LoVo (cell line): ENCODE results near the gene MLST8.
"Not testable (repeated sequence)": the region's sequence is repeated elsewhere in the genome, so short reads cannot be mapped to it uniquely, and the experiment has no call there.

Experiments
- DNase-seq: peaks from one replicate; pipeline ENCODE4 v3.0.0-alpha.2; 2016; ENCODE audit warnings: low spot score

MLST8 gene

DNA sequence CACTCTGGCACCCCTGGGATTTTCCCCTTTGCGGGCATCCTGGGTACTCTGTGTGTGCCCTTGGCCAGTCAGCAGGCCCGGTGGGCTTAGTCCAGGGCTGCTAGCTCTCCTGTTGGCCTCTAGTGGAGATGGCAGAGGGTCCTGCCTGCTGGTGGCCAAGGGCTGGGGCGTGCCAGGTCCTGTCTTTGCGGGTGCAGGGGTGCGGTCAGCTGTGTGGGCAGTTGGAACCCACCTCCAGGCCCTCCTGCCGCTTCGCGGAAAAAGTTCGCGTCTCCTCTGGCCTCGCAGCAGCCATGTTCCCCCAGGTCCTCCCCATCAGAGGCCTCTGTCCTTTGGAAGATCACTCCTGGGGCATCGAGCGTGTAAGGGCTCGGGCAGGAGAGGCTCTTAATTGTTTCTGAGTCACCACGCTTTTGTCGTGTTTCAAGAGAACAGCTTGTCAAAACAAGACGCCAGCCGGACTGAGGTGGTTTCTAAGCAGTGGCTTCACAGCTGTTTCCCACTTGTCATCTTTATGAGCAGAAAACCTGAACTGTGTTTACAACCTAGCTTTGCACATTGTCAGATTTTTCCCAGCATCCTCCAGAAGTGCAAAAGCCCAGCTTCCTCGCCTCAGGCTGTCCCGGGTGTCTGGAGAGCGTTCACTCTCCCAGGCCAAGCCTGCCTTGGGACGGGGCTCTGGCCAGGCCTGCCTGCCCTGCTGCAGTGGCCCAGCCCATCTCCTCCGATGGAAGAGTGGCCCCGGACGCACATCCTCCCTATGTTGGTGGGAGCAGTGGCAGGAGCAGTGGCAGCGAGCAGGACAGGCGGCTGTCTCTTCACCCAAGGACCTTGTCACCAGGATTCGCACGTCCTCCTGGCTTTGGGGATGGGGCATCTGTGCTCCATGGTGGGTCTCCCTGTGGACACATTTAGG lies 26.0 kb downstream of the MLST8 start:
- no peak for DNase-seq

DNA sequence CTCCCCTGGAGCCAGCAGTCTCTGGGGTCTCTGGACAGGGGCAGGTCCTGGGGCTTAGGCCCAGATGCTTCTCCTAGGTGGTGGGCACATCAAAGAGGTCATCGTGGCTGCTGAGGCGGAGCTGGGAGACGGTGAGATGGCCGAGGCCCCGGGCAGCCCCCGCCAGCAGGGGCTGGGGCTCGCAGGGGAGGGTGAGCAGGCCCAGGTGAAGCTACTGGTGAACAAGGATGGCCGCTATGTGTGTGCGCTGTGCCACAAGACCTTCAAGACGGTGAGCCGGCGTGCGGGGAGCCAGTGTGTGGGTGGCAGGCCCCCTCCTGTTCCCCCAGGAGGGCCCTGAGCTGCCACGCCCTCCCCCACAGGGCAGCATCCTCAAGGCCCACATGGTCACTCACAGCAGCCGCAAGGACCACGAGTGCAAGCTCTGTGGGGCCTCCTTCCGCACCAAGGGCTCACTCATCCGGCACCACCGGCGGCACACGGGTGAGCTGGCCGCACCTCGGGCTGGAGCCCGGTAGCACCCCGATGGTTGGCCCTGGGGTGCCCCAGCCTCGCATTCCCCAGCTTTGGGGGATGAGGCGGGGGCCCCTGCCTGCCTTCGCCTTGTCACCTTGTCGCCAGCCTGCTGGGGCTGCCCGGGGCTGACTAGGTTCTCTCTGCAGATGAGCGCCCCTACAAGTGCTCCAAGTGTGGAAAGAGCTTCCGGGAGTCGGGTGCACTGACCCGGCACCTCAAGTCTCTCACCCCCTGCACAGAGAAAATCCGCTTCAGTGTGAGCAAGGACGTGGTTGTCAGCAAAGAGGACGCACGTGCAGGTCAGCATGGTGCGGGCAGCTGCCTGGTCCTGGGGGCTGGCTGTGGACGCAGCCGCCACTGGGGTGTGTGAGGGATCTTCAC lies 27.1 kb downstream of the MLST8 start:
- no peak for DNase-seq

DNA sequence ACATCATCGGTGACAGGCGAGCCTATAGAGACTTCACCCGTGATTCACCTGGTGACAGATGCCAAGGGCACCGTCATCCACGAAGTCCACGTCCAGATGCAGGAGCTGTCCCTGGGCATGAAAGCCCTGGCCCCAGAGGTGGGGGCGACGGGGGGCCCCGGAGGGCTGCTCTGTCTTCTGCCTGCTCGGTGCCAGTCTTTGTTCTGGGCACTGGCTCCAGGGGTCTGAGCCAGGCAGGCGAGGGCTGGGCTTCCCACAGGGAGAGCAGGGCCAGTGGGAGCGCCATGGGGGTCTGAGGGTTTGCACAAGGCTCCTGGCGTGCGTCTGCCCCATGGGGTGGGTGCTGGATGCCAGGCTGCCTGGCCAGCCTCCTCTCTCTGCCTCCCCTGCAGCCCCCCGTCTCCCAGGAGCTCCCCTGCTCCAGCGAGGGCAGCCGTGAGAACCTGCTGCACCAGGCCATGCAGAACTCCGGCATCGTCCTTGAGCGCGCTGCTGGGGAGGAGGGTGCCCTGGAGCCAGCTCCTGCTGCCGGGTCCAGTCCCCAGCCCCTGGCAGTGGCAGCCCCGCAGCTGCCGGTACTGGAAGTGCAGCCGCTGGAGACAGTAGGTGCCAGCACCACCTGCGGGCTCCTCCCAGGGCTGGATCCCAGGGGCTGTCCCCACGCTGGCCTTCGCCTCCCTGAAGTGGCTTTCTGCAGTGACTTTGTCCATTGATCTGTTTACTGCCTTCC lies 28.0 kb downstream of the MLST8 start:
- no peak for DNase-seq

DNA sequence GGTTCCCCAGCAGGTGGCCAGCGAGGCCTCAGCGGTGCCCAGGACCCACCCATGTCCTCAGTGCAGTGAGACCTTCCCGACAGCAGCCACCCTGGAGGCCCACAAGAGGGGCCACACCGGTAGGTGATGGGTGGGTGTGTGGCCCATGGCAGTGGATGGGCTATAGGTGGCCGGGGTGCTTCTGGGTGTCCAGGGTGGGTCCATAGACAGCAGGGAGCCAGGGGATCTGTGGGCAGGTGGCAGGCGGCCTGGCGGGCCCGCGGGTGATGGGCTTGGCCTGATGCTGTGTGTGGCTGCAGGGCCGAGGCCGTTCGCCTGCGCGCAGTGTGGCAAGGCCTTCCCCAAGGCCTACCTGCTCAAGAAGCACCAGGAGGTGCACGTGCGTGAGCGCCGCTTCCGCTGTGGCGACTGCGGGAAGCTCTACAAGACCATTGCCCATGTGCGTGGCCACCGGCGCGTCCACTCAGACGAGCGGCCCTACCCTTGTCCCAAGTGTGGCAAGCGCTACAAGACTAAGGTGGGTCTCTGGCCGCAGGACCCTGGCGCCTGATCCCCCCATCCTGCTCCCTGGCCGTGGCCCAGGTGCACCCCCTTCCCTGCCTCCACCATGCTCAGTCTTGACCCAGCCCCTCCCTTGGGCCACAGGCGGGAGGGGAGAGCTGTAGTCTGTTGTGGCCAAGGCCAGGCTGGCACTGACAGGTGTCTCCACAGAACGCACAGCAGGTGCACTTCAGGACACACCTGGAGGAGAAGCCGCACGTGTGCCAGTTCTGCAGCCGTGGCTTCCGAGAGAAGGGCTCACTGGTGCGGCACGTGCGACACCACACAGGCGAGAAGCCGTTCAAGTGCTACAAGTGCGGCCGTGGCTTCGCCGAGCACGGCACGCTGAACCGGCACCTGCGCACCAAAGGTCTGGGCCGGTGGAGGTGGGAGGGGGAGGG lies 28.9 kb downstream of the MLST8 start:
- no peak for DNase-seq

DNA sequence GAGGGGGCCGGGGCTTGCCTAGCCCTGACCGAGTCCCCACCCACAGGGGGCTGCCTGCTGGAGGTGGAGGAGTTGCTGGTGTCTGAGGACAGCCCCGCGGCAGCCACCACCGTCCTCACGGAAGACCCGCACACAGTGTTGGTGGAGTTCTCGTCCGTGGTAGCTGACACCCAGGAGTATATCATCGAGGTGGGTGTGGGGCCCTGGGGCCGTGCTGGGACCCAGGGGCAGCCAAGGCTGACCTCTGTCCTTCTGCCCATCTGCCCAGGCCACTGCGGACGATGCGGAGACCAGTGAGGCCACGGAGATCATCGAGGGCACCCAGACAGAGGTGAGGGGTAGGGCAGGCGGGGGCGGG lies 29.5 kb downstream of the MLST8 start:
- no peak for DNase-seq

DNA sequence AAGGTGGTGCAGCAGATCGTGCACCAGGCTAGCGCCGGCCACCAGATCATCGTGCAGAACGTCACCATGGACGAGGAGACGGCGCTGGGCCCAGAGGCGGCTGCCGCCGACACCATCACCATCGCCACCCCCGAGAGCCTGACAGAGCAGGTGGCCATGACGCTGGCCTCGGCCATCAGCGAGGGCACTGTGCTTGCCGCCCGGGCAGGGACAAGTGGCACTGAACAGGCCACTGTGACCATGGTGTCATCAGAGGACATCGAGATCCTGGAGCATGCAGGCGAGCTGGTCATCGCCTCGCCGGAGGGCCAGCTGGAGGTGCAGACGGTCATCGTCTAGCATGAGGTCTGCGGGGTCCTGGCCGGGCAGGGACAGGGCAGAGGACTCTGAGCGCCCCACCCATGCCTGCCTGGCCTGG lies 30.0 kb downstream of the MLST8 start:
- no peak for DNase-seq

DNA sequence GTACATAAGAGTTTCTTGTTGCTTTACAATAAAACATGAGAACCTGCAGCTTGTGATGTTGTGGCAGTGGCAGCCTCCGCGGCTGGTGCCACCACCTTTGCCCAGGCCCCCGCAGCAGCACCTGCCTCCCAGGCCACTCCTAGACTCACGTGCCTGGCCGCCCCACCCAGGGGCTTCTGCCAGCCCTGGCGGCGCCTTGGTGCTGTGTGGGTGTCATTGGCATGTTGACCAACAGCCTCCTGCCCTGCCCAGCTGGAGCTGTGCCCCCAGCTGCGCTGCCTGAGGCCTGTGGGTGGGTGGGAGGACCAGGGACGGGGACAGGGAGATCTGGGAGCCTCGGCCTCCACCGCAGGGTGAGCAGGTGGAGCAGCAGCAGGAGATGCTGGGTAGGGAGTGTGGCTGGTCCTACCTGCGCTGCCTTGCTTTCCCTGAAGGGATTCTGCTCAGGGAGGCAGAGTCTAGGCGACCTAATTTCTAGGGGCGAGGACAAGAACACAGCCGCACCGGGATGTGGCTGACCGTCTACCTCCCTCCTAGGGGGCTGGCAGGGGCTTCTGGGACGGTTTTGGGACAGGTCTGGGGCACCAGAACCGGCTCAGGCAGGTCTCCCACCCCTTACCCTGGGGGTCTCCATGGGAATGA lies 30.6 kb downstream of the MLST8 start:
- DNase-seq: no peak

DNA sequence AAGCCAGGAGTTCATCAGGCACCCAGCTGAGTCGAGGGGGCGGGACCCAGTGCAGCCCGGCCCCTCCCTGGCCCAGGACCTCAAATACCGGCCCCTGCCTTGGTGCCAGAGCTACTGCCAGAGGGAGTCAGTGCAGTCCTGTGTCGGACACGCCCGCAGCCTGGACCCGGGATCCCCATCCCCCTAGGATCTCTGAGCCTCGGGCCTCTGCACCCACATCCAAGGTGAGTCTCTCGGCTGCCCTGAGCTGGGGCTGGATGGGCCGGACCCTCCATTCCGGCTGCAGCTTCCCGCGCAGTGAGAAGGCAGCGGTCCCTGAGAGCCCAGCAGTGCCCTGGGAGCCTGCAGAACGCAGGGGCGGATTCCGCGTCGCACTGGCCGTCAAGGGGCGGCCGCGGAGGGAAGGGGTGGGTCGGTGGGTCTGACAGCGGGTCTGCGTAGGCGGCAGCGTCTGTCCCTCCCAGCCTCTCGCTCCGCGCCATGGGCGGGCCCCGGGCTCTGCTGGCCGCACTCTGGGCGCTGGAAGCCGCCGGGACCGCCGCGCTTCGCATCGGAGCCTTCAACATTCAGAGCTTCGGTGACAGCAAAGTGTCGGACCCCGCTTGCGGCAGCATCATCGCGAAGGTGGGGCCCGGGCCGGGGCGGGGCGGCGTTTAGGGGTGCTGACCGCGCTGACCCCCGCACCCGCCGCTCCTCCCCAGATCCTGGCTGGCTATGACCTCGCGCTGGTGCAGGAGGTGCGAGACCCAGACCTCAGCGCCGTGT lies 31.3 kb downstream of the MLST8 start, which contains the start of gene DNASE1L2:
Gene DNASE1L2, plus strand, starts transcription at position 108 of the 765 bp plus-strand sequence. Its CDS starts 373 bp downstream, at position 481.
- no peak for DNase-seq

DNA sequence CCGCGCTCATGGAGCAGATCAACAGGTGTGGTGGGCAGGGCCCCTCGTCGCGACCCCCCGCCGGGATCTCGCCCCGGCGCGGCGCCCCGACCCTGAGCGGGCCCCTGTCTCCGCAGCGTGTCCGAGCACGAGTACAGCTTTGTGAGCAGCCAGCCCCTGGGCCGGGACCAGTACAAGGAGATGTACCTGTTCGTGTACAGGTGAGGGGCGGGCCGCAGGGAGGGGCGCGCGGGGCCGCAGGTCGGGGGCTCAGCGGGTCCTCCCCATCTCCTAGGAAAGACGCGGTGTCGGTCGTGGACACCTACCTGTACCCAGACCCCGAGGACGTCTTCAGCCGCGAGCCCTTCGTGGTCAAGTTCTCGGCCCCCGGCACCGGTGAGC lies 31.8 kb downstream of the MLST8 start:
- no peak for DNase-seq

DNA sequence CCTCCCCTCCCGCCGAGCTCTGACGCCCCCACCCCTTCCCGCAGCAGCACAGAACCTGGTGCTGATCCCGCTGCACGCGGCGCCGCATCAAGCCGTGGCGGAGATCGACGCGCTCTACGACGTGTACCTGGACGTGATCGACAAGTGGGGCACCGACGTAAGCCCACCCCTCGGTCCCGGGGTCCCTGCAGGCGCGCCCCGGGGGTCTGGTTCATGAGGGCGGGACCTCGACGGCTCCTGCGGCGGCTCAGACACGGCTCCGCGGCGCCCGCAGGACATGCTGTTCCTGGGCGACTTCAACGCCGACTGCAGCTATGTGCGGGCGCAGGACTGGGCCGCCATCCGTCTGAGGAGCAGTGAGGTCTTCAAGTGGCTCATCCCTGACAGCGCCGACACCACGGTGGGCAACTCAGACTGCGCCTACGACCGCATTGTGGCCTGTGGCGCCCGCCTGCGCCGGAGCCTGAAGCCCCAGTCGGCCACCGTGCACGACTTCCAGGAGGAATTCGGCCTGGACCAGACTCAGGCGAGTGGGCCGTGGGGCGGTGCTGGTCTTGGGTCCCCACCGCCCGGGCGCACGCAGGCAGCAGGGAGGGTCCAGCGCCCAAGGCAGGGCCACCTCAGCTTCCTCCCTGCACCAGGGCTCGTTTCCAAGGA lies 32.4 kb downstream of the MLST8 start:
- DNase-seq: no peak

DNA sequence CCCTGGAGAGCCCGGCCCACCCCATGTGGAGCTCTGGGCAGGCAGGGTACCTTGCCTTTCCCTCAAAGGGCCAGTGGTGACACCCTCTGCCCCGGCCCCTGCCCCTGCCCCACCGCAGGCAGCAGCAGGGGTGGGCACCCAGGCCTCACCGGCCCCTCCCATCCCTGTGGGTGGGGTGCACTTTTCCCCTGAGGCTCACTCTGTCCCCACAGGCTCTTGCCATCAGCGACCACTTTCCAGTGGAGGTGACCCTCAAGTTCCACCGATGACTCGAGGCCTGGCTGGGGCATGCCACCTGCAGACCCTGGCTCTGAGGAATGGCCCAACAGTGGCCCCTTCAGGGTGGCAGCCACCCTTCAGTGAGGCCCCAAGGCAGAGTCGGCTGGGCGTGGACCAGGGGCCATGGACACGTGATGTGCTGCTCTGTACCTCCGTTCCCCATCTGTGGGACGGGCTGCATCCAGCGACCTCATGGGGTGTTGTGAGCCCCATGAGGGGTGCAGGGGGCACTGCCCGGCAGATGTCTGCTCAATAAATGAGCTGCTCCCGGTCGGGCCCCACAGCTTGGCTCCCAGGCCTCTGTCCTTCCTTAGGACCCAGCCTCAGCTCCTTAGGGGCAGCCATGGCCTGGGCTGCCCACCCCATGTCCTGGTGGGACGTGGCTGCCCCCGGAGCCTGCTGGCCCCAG lies 33.0 kb downstream of the MLST8 start:
- no peak for DNase-seq

DNA sequence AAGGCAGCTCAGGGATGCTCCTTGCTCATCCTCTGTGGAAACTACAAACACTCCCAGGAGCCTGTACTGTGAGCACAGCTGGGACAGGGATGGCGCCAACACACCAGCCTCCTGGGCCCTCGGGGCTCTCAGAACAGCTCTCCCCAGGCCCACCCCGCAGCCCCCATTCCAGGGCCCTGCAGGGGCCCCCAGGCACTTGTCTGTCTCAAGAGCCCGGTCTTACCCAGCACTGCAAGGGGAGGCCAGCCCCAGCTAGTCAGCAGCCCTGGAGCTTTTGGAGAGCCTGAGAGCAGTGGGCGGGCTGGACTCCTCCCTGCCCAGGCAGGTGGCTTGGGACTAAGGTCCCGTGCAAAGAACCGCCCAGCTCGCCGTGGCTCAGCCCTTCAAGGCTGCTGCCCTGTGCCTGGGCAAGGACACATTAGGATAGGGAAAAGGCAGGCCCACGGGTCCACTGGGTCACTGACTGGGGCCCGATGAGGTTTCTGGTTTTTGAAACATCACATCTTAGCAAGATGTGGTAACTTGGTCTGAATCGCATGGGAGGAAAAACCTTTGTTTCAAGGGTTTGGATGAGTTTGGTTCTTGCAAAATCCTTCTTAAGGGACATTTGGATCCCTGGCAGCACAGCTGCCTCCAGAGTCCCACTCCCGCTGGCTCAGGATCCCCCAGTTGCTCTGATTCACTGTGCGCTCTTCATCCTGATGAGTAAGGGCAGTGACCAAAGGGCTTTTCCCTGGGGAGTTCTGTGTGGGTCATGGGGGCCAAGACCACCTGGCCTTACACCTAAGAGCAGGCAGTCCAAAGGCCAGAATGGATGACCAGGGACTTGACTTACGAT lies 33.8 kb downstream of the MLST8 start:
- DNase-seq: no peak

DNA sequence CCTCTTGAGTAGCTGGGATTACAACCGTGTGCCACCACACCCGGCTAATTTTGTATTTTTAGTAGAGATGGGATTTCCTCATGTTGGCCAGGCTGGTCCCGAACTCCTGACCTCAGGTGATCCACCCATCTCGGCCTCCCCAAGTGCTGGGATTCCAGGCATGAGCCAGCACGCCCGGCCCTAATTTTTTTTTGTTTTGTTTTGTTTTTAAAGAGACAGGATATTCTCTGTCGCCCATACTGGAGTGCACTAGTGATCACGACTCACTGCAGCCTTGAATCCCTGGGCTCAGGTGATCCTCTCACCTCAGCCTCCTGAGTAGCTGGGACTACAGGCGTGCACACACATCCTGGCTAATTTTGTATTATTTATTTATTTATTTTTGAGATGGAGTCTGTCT lies 35.1 kb downstream of the MLST8 start:
- not testable (repeated sequence) for DNase-seq

DNA sequence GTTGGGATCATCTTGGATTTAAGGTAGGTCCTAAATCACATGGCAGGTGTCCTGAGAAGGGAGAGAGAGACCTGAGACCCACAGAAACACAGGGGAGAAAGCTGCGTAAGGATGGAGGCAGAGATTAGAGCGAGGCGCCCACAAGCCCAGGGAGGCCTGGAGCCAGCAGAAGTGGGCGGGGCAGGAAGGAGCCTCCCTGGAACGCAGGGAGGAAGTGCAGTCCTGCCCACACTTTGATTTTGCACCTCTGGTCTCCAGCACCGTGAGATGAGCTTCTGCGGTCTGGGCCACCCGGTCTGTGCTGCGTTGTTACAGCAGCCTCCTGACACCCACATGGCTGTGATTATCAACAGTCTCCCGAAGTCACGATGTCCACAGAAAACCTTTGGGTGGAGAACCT lies 37.3 kb downstream of the MLST8 start:
- DNase-seq: no peak

DNA sequence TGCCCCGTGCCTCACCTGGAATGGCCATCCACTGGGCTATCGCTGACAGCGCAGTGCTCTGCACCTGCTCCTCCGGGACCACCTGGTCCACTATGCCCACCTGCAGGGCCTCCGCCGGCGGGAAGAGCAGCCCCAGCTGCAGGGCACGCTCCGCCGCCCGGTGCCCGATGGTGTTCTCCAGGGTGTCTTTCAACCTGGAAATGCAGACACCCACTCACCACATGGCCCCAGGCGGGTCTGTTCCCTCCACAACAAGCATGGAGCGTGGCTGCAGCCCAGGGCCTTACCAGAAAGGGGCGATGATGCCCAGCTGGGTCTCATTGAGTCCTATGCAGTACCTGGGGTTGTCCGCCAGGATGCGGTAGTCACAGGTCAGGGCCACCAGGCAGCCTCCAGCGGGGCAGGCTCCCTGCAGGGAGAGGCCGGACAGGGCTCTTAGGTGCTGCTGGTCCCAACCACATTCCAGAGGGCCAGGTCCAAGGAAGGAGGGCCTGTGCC lies 37.8 kb downstream of the MLST8 start:
- DNase-seq: no peak

DNA sequence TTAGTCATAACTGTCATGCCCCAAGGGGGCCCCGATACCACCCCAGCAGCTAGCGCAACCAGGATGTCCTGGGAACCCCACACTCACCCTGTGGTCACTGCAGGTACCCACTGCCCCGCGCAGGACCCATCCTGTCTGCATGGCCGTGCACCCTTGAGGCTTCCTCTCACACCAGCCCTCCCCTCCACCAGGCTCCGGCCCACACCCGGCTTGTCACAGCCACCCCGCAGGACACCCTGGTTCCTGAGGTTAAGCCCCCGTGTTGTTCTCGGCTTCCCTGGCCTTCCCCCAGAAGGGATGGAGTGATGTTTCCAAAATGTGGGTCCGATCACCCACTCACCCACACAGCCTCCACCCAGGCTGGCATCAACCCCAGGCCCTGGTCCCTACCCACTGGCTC lies 38.5 kb downstream of the MLST8 start:
- DNase-seq: no peak

DNA sequence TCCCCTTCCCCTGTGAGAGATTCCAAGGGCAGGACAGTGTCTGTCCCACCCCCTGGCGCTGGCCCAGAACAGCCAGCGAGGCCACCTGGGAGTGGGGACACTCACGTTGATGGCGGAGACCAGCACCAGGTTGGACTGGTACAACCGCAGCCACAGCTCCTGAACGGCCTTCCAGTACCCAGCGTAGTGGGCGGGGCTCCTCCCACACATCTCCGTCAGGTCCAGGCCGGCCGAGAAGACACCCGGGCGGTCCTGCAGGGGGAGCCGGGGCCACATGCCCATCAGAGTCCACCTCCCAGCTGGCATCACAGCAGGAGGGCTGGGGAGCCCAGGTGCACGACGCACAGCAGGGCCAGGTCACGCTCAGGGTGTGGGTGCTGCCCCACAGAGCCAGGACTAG lies 39.0 kb downstream of the MLST8 start:
- no peak for DNase-seq
